ENCODE measurements around the gene FMN1. TPM values are rescaled to one million over a fixed set of nuclear protein-coding genes. Genes with fewer than 3 reads are reported as not detected.

The FMN1 gene
- total RNA-seq, 1 donor from 2014 or later: 4.0 TPM

GRCh38 chr15:33150971-33151370, 43.5 kb downstream of the FMN1 start:
- no peaks in the 10 kb centered on the region for H3K36me3 Mint-ChIP-seq (ENCODE audit: low read depth)
- no peaks in the 10 kb centered on the region for H3K9me3 Mint-ChIP-seq (ENCODE audit: low read depth)
- no peak overlapping the region for H3K4me3 Mint-ChIP-seq (ENCODE audit: unreplicated experiment)
- TF ChIP-seq CTCF (IDR thresholded peaks at IDR 0.05): no peak
- peaks cover 14% of the 10 kb centered on the region for H3K4me1 Mint-ChIP-seq (ENCODE audit: low read depth)
- no peaks in the 10 kb centered on the region for H3K27me3 Mint-ChIP-seq (ENCODE audit: low read depth)
- no peak for DNase-seq (ENCODE audit: low spot score)
- no peak overlapping the region for H3K27ac Mint-ChIP-seq (ENCODE audit: unreplicated experiment)

GRCh38 chr15:33150431-33150941, 44.0 kb downstream of the FMN1 start:
- H3K27me3 Mint-ChIP-seq (ENCODE audit: low read depth): no peaks in the 10 kb centered on the region
- no peak for TF ChIP-seq CTCF (IDR thresholded peaks at IDR 0.05)
- no peak overlapping the region for H3K27ac Mint-ChIP-seq (ENCODE audit: unreplicated experiment)

GRCh38 chr15:33149919-33150318, 44.6 kb downstream of the FMN1 start:
- H3K4me1 Mint-ChIP-seq (ENCODE audit: low read depth): peaks cover 10% of the 10 kb centered on the region
- no peaks in the 10 kb centered on the region for H3K36me3 Mint-ChIP-seq (ENCODE audit: low read depth)
- no peak overlapping the region for H3K27ac Mint-ChIP-seq (ENCODE audit: unreplicated experiment)
- H3K4me3 Mint-ChIP-seq (ENCODE audit: unreplicated experiment): no peak overlapping the region
- no peak for DNase-seq (ENCODE audit: low spot score)
- H3K27me3 Mint-ChIP-seq (ENCODE audit: low read depth): no peaks in the 10 kb centered on the region
- H3K9me3 Mint-ChIP-seq (ENCODE audit: low read depth): no peaks in the 10 kb centered on the region
- no peak for TF ChIP-seq CTCF (IDR thresholded peaks at IDR 0.05)

More at GRCh38 chr15:33150431-33150941, 44.0 kb downstream of the FMN1 start:
- Mint-ChIP-seq H3K4me1 (ENCODE audit: low read depth) (peaks cover 14% of the 10 kb centered on the region), H3K4me3 (ENCODE audit: unreplicated experiment) (no peak overlapping the region), H3K9me3 (ENCODE audit: low read depth) (no peaks in the 10 kb centered on the region), H3K36me3 (ENCODE audit: low read depth) (no peaks in the 10 kb centered on the region)
- no peak for DNase-seq (ENCODE audit: low spot score)

GRCh38 chr15:33148129-33148751, 46.3 kb downstream of the FMN1 start:
- no peak overlapping the region for H3K4me3 Mint-ChIP-seq (ENCODE audit: unreplicated experiment)
- H3K27ac Mint-ChIP-seq (ENCODE audit: unreplicated experiment): no peak overlapping the region
- TF ChIP-seq CTCF (IDR thresholded peaks at IDR 0.05): no peak
- H3K36me3 Mint-ChIP-seq (ENCODE audit: low read depth): no peaks in the 10 kb centered on the region
- H3K27me3 Mint-ChIP-seq (ENCODE audit: low read depth): no peaks in the 10 kb centered on the region
- no peaks in the 10 kb centered on the region for H3K9me3 Mint-ChIP-seq (ENCODE audit: low read depth)
- H3K4me1 Mint-ChIP-seq (ENCODE audit: low read depth): peaks cover 3% of the 10 kb centered on the region
- no peak for DNase-seq (ENCODE audit: low spot score)

- no peak for DNase-seq (ENCODE audit: low spot score)
- Mint-ChIP-seq H3K27ac (ENCODE audit: unreplicated experiment) (no peak overlapping the region), H3K36me3 (ENCODE audit: low read depth) (no peaks in the 10 kb centered on the region), H3K9me3 (ENCODE audit: low read depth) (no peaks in the 10 kb centered on the region), H3K4me1 (ENCODE audit: low read depth) (no peaks in the 10 kb centered on the region), H3K4me3 (ENCODE audit: unreplicated experiment) (no peak overlapping the region), H3K27me3 (ENCODE audit: low read depth) (no peaks in the 10 kb centered on the region)
- TF ChIP-seq CTCF (IDR thresholded peaks at IDR 0.05): no peak
Measured at GRCh38 chr15:33146051-33146450, 48.5 kb downstream of the FMN1 start.

All from chondrocyte (in vitro differentiated cells).